Erythroblast (primary cell): ENCODE data around the gene NSFL1C.

Experiments
- GATA1 ChIP-seq: IDR thresholded peaks from 2 replicates; pipeline ENCODE4 v1.6.1; 2011; ENCODE audit warnings: low read depth, mild to moderate bottlenecking, control low read depth, low read length, moderate library complexity
- POLR2A ChIP-seq: IDR thresholded peaks from 2 replicates; pipeline ENCODE4 v1.6.1; 2011; ENCODE audit warnings: mild to moderate bottlenecking, low read length

- TF ChIP-seq POLR2A (no peak), GATA1 (no peak)
Measured at GRCh38 chr20:1446536-1446935, 20.1 kb downstream of the NSFL1C start.
